IPS-11a (cell line): Measurements from ENCODE around the gene BTG2.
A peak's percentile ranks its signal among the peaks of the same experiment; 100 is the strongest.
"Not testable (repeated sequence)": the region's sequence is repeated elsewhere in the genome, so short reads cannot be mapped to it uniquely, and the experiment has no call there.

Source experiments
- H3K4me3 ChIP-seq: one replicate; pipeline ENCODE4 v1.5.1; 2013; ENCODE audit warnings: low read depth, low read length, control low read depth

The BTG2 gene

DNA sequence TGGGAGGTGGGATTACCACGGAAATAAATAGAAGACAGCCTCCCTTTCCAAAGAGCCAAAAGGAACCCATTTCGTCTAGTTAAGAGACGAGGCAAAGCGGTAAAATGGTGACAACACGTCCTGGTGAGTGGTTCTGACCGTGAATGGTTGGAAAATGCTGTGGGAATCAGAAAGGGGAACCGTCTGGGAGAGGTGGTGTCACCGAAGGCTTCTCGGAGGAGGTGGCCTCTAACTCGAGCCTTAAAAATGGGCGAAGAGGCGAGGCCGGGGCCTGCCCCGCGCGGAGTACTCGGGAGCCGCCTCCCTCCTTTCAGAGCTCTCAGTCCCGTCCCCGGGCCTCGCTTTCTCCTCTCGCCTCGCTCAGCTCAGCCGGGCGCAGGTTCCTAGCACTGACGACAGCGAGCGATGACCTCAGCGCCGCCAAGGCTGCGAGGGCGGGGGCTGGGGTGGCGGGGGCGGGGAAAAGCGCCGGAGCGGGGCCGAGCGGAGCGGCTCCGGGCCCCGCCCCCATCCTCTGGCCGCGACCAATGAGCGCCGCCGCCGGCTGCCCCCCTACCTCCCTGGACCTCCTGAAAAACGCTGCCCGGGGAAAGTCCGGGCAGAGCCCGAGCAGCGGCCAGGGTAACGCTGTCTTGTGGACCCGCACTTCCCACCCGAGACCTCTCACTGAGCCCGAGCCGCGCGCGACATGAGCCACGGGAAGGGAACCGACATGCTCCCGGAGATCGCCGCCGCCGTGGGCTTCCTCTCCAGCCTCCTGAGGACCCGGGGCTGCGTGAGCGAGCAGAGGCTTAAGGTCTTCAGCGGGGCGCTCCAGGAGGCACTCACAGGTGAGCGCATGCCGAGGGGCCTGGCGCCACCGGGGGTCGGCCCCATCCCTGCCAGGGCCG is at the start of gene BTG2:
Gene BTG2 (plus strand): TSS at position 601 of the 890 bp plus-strand sequence. CDS start 88 bp downstream, at position 689.
- H3K4me3 ChIP-seq = peak within 1 kb of the TSS; percentile 64

DNA sequence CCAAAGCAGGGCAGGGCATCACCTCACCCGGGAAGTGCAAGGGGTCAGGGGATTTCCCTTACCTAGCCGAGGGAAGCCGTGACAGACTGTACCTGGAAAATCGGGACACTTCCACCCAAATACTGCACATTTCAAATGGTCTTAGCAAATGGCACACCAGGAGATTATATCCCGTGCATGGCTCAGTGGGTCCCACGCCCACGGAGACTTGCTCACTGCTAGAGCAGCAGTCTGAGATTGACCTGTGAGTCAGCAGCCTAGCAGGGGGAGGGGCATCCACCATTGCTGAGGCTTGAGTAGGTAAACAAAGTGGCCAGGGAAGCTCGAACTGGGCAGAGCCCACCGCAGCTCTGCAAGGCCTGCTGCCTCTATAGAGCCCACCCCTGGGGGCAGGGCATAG is 48.7 kb upstream of the BTG2 start:
- H3K4me3 ChIP-seq = not testable (repeated sequence)

DNA sequence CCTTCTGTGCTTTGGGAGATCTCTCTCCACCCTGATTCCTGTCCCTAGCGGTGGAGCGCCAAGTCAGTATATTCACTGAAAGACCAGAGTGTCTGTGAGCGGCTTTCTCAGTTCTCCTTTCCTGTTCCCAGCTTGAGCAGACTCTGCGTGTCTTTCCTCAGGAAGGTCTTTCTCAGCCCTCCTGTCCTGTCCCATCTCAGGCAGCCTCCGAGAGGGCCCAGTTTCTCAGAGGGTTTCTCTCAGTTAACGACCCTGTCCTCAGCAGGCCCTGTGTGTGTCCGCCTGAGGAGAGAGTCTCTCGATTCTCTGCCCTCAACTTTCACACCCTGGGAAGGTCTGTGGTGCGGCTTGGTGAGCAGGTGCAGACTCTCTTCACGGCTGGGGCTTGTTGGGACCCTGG is 41.8 kb upstream of the BTG2 start:
- no peak overlapping the region for H3K4me3 ChIP-seq

- H3K4me3 ChIP-seq = no peak overlapping the region
These were observed 41.2 kb upstream of the BTG2 start for GRCh38 chr1:203264052-203264501.

DNA sequence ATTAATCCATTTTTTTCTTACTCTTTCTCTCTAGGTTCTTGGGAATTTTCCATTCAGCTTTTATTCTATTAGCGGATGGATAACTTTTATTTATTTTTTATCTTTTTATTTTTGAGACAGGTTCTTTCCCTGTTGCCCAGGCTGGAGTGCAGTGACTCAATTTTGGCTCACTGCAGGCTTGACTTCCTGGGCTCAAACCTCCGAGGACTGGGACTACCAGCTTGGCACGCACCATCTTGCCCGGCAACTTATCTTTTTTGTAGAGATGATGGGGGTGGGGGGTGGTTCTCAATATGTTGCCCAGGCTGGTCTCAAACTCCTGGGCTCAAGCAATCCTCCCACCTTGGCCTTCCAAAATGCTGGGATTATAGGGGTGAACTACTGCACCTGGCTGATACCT is 39.8 kb upstream of the BTG2 start:
- no peak overlapping the region for H3K4me3 ChIP-seq

- H3K4me3 ChIP-seq = not testable (repeated sequence)
These were observed 39.2 kb upstream of the BTG2 start for GRCh38 chr1:203266140-203266539.

DNA sequence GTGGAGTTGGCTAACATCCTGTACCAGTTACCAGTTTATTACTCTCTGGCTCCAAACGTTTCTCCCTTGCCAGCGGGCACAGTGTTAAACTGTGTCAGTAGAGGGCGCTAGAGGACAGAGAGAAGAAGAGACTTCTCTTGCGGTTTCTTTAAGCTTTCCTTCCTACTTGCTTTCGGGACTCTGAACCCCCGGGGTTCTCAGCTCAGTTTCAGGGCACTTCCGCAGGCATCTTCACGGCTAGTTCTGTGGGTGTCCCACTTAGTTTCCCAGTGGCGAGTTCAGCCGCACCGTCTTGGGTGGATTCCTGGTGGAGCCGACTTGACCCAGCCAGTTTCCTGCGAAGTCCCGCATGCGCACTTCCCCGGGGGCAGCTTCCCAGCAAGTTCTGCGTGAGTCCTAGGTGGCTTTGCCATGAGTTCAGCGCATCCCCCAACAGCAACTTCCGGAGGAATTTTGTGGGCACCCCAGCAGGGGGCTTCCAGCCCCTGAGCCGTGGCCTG is 37.9 kb upstream of the BTG2 start:
- H3K4me3 ChIP-seq = peak overlapping the region; percentile 61

- H3K4me3 ChIP-seq = peak overlapping the region; percentile 61
These were observed 37.4 kb upstream of the BTG2 start for GRCh38 chr1:203267912-203268311.

- no peak overlapping the region for H3K4me3 ChIP-seq
These were observed 36.2 kb upstream of the BTG2 start for GRCh38 chr1:203268901-203269653.

DNA sequence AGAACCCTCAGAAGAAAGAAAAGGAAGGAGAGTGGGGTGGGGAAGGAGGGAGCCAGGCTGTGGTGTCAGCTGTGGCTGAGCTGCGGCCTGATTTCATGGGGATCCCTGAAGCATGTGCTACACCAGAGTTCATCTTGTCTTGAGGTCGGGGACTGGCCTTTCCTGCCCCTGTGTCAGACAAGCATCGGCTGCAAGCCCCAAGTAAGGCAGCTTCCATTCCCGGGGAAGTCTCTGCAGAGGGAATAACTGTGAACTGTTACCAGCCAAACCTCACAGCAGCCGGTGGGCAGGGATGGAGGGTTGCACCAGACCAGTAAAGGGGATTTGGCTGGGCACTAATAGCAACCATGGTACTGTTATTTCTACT is 35.7 kb upstream of the BTG2 start:
- no peak overlapping the region for H3K4me3 ChIP-seq

- H3K4me3 ChIP-seq = no peak overlapping the region
These were observed 34.9 kb upstream of the BTG2 start for GRCh38 chr1:203270448-203270847.

- no peak overlapping the region for H3K4me3 ChIP-seq
These were observed 34.1 kb upstream of the BTG2 start for GRCh38 chr1:203271018-203271743.

DNA sequence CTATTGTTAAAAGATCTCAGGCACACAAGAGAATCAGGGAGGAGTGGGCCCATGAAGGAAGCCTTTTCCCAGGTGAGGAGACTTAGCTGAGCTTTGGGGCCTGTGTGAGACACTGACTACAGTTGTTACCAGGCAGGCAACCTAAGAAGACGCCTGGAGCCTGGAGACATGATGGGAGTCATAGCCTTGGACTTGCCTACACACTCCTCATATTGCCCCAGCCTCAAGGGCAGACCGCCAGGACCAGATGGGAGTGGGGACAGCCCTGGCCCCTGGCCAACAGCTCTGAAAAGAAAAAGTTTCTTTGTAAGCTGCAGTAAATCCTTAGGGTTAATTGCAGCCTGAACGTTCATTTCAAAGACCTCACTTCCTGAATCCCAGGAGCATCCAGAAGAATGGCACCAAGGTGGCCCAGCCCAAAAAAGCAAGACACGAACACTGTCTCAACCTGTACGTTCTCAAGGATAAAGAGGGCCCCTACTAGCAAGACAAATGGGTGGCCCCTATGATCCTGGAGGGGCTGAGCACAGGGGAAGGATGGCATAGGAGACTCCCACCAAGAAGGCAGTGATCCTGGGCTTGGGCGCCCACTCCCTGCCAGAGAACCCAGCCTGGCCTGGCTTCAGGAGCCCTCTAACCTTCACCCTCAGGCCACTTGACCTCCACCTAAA is 33.2 kb upstream of the BTG2 start:
- H3K4me3 ChIP-seq = no peak overlapping the region

- H3K4me3 ChIP-seq = no peak overlapping the region
These were observed 32.6 kb upstream of the BTG2 start for GRCh38 chr1:203272633-203273205.

DNA sequence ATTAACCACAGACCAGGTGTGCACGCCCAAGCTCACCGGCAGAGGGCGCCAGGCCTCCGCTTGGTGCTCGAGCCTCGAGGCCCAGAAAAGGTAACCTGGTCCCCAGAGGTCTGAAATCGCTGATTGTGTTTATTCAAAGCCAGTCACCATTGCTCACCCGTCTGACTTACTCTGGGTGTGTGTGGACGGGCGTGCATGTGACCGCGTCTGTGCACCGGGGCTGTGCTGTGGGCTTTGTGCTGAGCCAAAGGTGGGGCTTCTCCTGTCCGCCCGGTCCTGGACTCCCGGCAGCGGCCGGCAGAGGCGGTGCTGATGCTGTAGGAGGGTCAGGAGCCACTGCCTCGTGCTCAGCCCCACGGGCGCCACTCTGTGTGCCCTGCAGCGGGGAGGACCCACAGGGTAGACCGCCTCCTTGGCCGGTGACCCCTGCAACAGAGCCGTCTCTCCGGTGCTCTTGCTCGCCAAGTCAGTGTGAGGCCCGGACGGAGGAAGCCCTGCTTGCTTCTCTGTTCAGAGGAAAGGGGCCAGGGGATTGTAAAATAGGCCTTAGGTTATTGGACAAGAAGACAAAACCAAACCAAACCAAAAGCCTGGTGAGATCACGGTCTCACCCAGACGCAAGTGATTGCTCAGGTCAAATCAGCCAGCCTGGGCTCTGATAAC is 32.0 kb upstream of the BTG2 start:
- peak overlapping the region; percentile 27 for H3K4me3 ChIP-seq

DNA sequence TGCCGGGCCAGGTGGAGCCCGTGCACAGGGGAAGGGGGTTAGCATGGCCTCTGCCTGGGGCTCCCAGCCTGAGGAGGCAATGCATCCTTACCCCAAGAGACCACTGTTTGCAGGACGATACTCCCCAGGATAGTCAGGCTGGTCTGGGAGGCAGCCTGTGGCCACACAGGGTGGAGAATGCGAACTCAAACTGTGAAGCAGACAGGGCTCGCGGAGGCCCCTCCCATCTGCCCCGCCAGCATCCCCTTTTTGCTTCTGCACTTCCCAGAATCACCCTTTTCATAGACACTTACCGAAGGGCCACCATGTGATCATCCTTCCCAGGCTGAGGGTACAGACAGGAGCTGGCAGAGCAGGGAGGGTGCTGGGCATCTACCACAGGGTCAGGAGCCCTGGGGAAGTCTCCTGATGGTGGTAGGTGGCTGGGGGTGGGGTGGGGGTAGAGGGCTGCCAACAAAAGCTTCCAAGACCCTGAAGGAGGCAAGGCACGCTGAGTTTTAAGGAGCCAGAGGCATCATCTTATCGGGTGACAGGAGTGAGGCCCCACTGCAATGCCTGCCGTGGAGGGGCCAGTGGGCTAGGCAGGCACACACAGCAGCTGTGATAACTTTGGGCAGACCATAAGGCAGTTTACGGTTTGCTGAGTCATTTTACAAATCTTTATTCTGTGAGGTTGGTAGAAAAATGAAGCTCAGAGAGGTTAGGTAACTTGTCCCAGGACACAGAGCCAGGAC is 31.3 kb upstream of the BTG2 start:
- peak overlapping the region; percentile 13 for H3K4me3 ChIP-seq

DNA sequence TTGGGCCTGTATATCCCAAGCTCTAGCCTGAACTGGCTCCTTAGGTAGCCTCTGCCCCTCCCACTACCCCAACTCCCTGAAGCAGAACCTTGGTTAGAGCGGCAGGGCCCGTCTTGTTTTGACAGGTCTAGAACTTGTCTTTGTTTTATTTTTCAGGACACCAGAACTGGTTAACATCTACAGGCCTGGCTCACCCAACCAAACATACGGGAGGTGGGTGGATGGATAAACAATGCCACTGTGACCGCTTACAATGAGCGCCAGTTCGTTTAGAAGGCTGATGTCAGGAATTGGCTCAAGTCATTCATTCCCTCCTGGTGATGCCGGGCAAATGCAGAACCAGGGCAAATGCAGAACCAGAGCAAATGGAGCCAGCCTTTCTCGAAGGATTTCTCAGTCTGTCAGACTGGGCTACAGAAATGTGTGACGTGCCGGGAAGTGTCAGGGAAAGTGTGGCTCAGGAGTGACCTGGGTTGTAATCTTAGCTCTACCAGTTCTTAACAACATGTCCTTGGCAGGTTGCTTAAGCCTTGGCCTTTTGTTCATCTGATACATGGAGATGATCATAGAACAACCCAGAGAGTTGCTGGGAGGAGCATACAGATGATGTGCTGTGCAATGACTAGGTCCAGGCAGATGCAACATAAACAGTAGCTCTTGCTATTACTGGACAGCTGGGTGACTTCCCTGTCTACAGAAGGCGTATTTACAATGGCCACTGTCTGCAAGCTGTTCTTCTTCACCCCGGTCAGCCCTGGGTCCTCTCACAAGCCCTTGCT is 30.5 kb upstream of the BTG2 start:
- no peak overlapping the region for H3K4me3 ChIP-seq

- H3K4me3 ChIP-seq = no peak overlapping the region
These were observed 29.6 kb upstream of the BTG2 start for GRCh38 chr1:203275656-203276272.
